ENCODE results near the gene TRIP13. TPM values are rescaled to one million over a fixed set of nuclear protein-coding genes. Genes with fewer than 3 reads are reported as not detected.
A peak's percentile ranks its signal among the peaks of the same experiment; 100 is the strongest.

TRIP13 gene
- total RNA-seq, 2 donors from 2014 or later, result 21.9 to 32.4 TPM

- no peak for DNase-seq
- Mint-ChIP-seq H3K9me3 (no peaks in the 10 kb centered on the region), H3K27me3 (ENCODE audit: insufficient read depth) (no peaks in the 10 kb centered on the region), H3K27ac (no peak overlapping the region), H3K4me3 (no peak overlapping the region), H3K36me3 (ENCODE audit: low read depth) (peaks cover 43% of the 10 kb centered on the region), H3K4me1 (no peaks in the 10 kb centered on the region)
- H3K9ac ChIP-seq (ENCODE audit: extremely low read depth, low read length, poor library complexity, severe bottlenecking), result no peak overlapping the region
- no peak overlapping the region for H3K27ac ChIP-seq (ENCODE audit: low read depth, low read length)
- H3K36me3 ChIP-seq (ENCODE audit: control insufficient read depth, insufficient read depth, low read length), result peaks cover 53% of the 10 kb centered on the region
- H3K4me3 ChIP-seq (ENCODE audit: low read length), result no peak overlapping the region
- H3K27me3 ChIP-seq (ENCODE audit: control insufficient read depth, insufficient read depth, low read length, poor library complexity, severe bottlenecking), result no peaks in the 10 kb centered on the region
- TF ChIP-seq CTCF (conservative IDR thresholded peaks at IDR 0.05), result no peak
- no peaks in the 10 kb centered on the region for H3K4me1 ChIP-seq (ENCODE audit: control insufficient read depth, insufficient read depth, low read length)
- WGBS, 2 experiments (ENCODE audit: insufficient coverage in 1 of 2, insufficient read length in 1 of 2), result 95 to 96% methylated on average over 13 to 16 of the region's 16 CpGs
- H3K9me3 ChIP-seq (ENCODE audit: control insufficient read depth, low read length), result no peaks in the 10 kb centered on the region
Measured at GRCh38 chr5:902129-902916, 9.6 kb downstream of the TRIP13 start.

- TF ChIP-seq CTCF (conservative IDR thresholded peaks at IDR 0.05), result no peak
- Histone ChIP-seq H3K4me1 (ENCODE audit: control insufficient read depth, insufficient read depth, low read length) (no peaks in the 10 kb centered on the region), H3K9ac (ENCODE audit: extremely low read depth, low read length, poor library complexity, severe bottlenecking) (no peak overlapping the region), H3K27me3 (ENCODE audit: control insufficient read depth, insufficient read depth, low read length, poor library complexity, severe bottlenecking) (no peaks in the 10 kb centered on the region), H3K4me3 (ENCODE audit: low read length) (no peak overlapping the region), H3K27ac (ENCODE audit: low read depth, low read length) (no peak overlapping the region), H3K36me3 (ENCODE audit: control insufficient read depth, insufficient read depth, low read length) (peaks cover 65% of the 10 kb centered on the region), H3K9me3 (ENCODE audit: control insufficient read depth, low read length) (peaks cover under 1% of the 10 kb centered on the region)
- peaks cover 57% of the 10 kb centered on the region for H3K36me3 Mint-ChIP-seq (ENCODE audit: low read depth)
- no peaks in the 10 kb centered on the region for H3K4me1 Mint-ChIP-seq
- 95 to 98% methylated on average over 5 to 6 of the region's 6 CpGs for WGBS, 2 experiments (ENCODE audit: insufficient coverage in 1 of 2, insufficient read length in 1 of 2)
- no peak overlapping the region for H3K27ac Mint-ChIP-seq
- no peak overlapping the region for H3K4me3 Mint-ChIP-seq
- no peaks in the 10 kb centered on the region for H3K9me3 Mint-ChIP-seq
- H3K27me3 Mint-ChIP-seq (ENCODE audit: insufficient read depth), result no peaks in the 10 kb centered on the region
- DNase-seq, result no peak
Measured at GRCh38 chr5:903756-904096, 11.0 kb downstream of the TRIP13 start.

- H3K27ac ChIP-seq (ENCODE audit: low read depth, low read length), result no peak overlapping the region
- H3K27me3 Mint-ChIP-seq (ENCODE audit: insufficient read depth), result no peaks in the 10 kb centered on the region
- H3K9me3 ChIP-seq (ENCODE audit: control insufficient read depth, low read length), result peaks cover 7% of the 10 kb centered on the region
- no peak for TF ChIP-seq CTCF (conservative IDR thresholded peaks at IDR 0.05)
- H3K4me3 ChIP-seq (ENCODE audit: low read length), result no peak overlapping the region
- H3K36me3 ChIP-seq (ENCODE audit: control insufficient read depth, insufficient read depth, low read length), result peaks cover 72% of the 10 kb centered on the region
- no peaks in the 10 kb centered on the region for H3K4me1 ChIP-seq (ENCODE audit: control insufficient read depth, insufficient read depth, low read length)
- no peak overlapping the region for H3K9ac ChIP-seq (ENCODE audit: extremely low read depth, low read length, poor library complexity, severe bottlenecking)
- H3K27me3 ChIP-seq (ENCODE audit: control insufficient read depth, insufficient read depth, low read length, poor library complexity, severe bottlenecking), result no peaks in the 10 kb centered on the region
- no peak overlapping the region for H3K27ac Mint-ChIP-seq
- no peaks in the 10 kb centered on the region for H3K9me3 Mint-ChIP-seq
- peak; percentile 11 for DNase-seq
- peaks cover 68% of the 10 kb centered on the region for H3K36me3 Mint-ChIP-seq (ENCODE audit: low read depth)
- WGBS, 2 experiments (ENCODE audit: insufficient coverage in 1 of 2, insufficient read length in 1 of 2), result 92 to 96% methylated on average over 6 to 12 of the region's 12 CpGs
- H3K4me3 Mint-ChIP-seq, result no peak overlapping the region
- no peaks in the 10 kb centered on the region for H3K4me1 Mint-ChIP-seq
Measured at GRCh38 chr5:905139-905642, 12.5 kb downstream of the TRIP13 start.
